Fibroblast of gingiva (primary cell): ENCODE results near the gene PPP1R26.
"Not testable (repeated sequence)": the region's sequence is repeated elsewhere in the genome, so short reads cannot be mapped to it uniquely, and the experiment has no call there.

Source experiments
- DNase-seq: peaks from one replicate; pipeline ENCODE4 v3.0.0-alpha.2; 2011; ENCODE audit warnings: low read depth

The PPP1R26 gene

DNA sequence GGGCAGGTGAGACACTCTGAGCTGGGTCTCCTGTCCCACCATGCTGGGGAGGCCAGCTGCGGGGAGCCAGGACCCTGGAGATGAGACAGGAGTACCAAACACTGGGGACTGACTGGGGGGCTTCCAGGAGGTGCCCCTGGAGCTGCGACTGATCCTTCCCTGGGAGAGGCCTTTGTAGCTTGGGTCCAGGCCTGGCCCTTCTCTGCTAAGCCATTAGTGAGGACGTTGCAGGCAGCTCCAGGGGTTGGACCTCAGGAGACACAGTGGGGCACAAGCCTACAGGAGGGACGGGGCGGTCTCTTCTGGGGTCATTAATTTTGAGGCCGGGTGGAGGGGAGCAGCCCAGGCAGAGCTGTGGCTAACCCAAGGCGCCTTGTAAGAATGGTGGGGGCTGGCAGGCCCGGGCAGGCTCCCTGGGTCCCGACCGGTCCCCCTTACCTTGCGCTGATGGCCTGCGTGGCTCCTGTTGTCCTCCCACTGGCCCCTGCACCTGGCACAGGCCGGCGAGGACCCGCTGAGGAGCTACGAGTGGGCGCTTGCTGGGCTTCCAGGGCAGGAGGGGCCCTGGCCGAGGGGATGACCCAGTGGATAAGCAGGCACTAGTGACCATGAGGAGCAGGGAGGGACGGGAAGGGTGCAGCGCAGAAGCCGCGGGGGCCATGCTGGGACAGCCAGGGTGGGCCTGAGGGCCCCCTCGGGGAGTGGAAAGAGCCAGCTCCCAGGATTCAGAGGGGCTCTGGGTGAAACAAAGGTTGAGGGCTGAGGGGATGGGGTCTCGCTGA is 26.0 kb downstream of the PPP1R26 start:
- no peak for DNase-seq

DNA sequence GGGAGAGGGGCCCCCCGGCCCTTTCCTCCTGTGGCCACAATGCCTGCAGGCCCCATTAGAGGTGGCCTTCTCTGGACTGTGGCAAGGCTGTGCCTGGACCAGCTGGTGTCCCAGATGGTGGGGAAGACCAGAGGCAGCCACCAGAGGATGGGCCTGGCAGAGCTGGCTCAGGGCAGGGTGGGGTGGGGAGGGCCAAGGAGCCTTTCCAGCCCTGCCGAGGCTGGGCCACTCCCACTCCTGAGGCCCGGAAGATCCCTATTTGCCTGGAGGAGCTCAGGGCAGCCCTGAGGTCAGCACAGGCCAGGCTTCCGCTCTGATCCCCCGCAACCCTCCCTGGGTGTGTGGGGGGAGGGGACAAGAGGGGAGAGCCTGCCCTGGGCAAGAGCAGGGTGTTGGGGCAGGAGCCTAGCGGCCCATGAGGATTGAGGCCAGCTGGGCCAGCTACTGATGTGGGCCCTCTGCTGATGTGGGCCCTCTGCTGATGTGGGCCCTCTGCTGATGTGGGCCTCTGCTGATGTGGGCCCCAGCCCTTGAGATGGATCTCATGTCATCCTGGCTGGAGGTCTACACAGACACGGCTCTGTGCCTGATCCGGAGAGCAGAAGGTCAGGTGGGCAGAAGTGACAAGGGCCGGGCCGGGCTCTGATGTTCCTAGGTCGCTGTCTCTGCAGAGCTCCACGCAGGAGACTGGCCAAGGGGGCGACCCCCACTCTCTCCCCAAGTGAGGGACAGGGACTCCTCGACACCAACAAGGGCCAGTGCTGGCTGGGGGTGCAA is 26.9 kb downstream of the PPP1R26 start:
- DNase-seq = no peak

- DNase-seq = no peak
Measured at GRCh38 chr9:135507104-135508035, 27.8 kb downstream of the PPP1R26 start.

DNA sequence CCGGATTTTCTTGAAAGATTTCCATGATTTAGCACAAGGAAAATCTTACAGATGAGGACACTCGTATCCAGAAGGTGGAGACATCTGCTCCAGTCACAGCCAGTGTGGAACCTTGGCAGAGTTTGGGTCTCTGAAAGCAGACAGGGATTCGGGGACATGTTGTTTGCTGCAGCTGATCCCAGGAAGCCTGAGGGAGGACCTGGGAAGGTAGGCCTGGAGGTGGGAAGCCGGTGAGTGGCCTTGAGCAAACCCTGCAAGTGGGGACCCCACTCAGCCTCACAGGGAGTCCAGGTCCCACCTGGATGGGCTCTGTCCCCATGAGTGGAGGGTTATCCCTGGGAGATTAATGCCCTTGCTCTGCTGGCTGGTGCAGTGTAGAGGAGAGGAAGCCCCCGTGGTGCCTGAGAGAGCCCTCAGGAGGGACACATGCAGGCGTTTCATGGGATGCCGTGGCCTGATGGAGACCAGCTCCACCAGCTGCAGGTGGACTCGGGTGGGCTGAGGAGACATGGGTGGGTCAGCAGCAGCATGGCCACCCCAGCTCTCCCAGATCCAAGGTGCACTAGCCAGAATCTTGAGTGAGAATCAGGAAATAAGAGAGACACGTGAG is 28.7 kb downstream of the PPP1R26 start:
- DNase-seq = no peak

DNA sequence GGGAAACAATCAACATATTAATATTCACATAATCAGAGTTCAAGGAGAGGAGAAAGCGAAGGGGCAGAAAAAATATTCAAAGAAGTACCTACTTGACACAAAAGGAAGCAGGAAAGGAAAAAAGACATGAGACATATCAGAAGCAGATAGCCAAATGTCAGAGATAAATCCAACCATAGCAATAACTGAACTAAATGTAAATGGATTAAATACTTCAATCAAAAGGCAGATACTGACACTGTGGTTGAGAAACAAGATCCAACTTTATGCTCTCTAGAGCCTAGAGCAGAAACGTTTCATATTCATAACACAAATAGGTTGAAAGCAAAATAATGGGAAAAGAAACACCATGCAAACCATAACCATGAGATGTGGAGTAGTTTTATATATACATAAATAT is 29.9 kb downstream of the PPP1R26 start:
- DNase-seq = no peak

DNA sequence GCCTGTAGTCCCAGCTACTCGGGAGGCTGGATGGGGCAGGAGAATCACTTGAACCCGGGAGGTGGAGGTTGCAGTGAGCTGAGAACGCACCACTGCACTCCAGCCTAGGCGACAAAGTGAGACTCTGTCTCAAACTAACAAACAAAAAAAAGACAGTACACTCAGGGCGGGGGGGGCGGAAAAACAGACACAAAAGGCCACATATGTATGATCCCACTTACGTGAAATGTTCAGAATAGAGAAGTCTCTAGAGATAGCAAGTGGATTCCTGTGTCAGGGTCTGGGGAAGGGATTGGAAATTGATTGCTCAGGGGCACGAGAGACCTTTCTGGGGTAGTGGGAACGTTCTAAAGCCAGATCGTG is 32.6 kb downstream of the PPP1R26 start:
- no peak for DNase-seq

DNA sequence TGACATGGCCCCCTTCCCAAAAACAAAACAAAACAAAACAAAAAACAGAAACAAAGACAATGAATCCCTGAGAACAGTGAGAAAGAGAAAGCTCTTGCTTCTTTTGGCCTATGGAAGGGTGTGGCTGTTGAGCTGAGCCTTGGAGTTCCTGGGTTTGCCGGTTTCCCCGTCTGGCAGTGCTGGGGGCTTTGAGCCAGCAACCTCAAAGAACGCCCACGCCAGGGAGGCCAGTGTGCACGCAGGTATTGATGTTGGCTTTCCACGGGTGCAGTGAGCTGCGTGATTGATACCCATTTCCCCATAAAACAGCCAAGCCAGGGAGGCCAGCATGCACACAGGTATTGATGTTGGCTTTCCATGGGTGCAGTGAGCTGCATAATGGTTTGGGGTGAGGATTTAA is 33.3 kb downstream of the PPP1R26 start:
- no peak for DNase-seq

DNA sequence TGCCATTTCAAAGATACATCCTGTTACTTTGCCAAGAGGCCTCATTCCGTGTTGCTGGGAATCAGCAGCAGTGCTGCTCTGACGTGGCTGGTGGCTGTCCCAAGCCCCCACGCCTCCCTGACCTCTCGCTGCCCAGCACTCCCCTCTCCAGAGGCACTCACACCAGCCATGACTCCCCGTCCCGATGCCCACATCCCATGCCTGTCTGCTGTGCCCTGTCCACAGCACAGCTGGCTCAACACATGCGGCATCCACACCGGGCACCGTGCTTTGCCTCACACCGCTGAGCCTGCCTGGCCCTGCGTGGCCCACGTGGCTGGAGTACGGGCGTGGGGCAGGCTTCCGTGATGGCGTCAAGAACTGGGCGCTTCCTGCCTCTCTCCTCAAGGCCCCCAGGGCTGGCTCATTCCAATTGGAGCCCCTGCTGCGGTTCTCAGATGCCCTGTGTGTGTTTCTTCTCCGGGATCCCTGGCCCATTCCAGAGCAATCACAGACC is 33.8 kb downstream of the PPP1R26 start:
- no peak for DNase-seq

GRCh38 chr9:135513906-135514305 is 34.3 kb downstream of the PPP1R26 start:
- DNase-seq = not testable (repeated sequence)

DNA sequence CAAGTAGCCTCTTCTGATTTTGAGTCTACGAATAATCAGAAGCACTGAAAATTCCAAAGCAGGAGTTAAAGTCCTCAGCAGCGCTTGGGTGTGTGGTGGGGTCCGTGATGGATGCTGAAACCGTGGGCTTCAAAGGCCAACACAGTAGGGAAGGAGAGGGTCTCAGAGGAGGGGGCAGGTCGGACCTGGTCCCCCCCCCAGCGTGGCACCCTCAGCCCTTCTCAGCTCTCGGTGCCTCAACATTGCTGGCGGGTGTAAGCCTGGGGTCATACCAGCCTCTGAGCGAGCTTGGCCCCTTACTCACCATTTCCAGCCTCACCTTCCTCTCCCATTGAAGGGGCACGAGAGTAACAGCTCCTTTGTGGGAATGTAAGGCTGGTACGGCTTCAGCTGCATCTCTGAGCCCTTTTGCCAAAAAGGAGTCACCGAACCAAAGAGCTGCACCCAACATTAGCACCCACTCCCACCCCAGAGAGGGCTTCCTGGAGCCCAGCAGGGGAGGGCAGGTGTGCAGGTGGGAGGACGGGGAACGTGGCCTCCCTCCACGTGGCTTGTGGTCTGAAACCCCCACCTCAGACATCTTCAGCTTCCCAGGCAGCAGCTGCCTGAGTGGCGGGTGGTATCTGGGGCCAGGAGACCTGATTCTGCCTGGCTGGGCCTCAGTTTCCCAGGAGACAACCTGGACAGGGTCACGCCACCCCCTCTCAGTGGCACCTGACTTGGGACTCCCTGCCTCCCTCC is 34.9 kb downstream of the PPP1R26 start:
- DNase-seq = no peak

- DNase-seq = no peak
Measured at GRCh38 chr9:135515083-135515951, 35.7 kb downstream of the PPP1R26 start.

- DNase-seq = no peak
Measured at GRCh38 chr9:135516132-135516860, 36.7 kb downstream of the PPP1R26 start.

DNA sequence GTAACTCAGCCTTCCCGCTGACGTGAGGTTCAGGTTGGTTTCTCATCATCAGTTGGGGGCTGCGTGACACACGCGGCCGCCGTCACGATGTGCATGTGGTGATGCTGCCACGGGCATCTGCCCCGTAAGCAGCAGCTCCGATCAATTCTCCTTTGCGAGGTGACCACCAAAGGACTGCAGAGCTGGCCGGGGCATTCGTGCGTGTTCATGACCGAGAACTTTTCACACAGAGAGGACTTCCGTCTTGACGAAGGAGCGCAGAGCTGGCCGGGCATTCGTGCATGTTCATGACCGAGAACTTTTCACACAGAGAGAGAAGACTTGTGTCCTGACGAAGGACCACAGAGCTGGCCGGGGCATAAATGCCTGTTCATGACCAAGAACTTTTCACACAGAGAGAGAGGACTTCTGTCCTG is 37.8 kb downstream of the PPP1R26 start:
- DNase-seq = no peak

DNA sequence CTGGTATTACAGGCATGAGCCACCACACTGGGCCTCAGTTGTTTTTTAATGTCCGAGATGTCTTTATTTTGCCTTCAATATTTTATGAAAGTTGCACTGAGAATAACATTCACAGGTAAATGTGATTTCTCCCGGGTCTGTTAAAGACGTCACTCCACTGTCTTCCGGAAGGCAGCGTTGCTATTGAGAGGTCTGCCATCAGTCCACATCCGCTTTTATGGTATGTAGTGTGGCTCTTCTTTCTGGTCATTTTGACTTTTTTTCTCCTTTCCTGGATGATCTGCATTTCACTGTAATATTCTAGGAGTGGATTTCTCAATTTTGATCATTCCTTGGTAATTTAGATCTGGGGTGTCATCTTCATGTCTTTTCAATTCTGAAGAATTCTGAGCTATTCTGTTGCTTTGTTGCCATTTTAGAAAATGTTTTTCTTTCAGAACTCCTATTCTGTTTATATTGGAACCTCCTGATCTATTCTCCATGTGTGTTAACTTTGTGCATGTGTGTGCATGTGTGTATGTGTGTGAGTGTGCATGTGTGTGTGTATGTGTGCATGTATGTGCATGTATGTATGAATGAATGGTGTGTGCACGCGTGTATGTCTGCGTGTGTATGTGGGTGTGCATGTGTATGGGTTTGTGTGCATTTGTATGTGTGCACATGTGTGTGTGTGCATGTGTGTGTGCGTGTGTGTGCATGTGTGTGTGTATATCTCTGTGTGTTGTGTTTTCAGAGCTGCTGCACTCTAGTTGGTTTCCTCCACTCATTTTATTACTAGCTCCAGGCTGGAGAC is 39.8 kb downstream of the PPP1R26 start:
- no peak for DNase-seq

DNA sequence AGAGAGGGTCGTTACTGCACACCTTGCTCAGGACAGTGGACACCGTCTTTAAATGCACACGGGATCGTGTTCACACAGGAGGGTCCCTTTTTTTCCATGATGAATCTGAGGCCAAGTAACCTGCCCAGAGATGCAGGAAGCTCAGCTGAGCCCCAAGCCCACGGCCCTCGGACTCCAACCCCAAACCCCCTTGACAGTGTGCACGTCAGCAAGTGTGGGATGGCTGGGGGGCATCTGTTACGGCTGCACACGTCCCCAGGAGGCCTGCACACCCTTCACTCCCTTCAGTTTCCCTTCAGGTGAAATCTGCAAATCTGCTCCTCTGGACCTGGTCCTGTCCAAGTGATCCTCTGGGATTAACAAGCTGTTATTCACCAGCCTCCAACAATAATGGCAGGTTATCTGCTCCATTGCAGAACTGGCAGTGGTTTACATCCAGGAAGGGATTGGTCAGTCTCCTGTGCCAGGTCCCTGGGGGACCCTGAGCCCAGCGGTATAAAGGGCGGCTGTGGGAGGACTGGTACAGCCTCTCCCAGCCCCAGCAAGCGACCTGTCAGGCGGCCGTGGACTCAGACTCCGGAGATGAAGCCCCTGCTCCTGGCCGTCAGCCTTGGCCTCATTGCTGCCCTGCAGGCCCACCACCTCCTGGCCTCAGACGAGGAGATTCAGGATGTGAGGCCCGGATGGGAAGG is 41.5 kb downstream of the PPP1R26 start, which contains the start of gene LCN1:
TSS of gene LCN1 (plus strand) at position 525 of the 692 bp plus-strand sequence. CDS start at position 583, 58 bp downstream.
- no peak for DNase-seq

GRCh38 chr9:135521608-135522095 is 42.1 kb downstream of the PPP1R26 start:
- no peak for DNase-seq

- DNase-seq = no peak
Measured at GRCh38 chr9:135522137-135522877, 42.7 kb downstream of the PPP1R26 start.
